ENCODE data around the gene CCDC102A.
"Not testable (repeated sequence)": the region's sequence is repeated elsewhere in the genome, so short reads cannot be mapped to it uniquely, and the experiment has no call there.

Gene CCDC102A

DNA sequence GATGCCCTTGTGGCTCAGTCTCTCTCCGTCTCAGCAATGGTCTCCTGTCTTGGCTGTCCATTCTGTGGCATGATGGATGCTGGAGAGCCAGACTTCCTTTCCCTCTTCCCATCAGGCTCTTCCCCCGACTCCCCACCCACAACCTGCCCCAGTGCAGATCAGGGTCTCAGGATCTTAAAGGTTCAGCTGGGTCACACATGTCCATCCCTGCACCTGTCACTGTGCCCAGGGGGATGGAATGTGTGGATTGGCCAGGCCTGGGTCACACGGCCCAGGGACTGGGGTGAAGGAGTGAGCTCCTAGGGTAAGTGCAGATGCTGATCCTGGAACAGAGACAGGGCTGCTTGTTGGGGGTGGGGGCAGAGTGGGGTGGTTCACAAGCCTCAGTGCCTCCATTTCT lies 29.1 kb upstream of the CCDC102A start:
- DNase-seq (ENCODE audit: low spot score): no peak

DNA sequence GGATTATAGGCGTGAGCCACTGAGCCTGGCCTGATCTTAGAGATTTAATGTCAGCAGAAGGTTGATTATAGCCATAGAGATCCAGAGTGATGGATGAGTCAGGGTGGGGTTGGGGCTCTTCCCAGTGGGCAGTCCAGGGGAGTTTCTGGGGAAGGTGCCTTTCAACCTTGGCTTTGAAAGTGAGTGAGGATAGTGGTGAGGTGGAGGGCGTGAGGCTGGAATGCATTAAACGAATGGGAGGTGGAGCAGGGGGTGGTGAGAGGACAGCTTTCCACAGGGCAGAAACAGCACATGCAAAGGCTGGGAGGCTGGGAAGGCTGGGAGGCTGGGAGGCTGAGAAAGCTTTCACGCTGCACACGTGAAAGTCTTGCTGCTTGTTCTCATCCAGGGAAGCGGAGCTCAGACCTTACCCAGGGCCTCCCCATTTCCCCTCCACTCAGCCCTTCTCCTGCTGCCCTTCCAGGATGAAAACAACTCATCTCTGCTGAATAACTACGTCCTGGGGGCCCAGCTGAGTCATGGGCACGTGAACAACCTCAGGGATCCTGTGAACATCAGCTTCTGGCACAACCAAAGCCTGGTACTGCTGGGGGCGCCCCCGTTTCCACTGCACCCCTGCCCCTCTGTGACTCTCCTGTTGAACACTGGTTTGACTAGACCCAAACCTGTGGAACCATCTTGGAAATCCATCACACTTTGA lies 28.4 kb upstream of the CCDC102A start:
- no peak for DNase-seq (ENCODE audit: low spot score)

DNA sequence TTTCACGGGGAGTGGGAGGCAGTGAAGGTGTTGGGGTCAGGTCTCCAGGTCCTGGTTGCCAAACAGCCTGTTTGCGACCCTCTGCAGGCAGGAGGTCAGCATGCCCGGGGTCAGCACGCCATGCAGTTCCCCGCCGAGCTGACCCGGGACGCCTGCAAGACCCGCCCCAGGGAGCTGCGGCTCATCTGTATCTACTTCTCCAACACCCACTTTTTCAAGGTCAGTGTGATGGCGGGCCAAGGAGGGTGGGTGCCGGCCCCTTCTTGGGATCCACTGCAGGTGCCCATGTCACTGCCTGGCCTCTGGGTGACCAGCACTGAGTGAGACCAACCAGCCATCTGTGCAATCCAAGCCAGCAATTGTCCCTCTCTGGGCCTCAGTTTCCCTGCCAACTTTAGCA lies 27.4 kb upstream of the CCDC102A start:
- DNase-seq (ENCODE audit: low spot score): no peak

DNA sequence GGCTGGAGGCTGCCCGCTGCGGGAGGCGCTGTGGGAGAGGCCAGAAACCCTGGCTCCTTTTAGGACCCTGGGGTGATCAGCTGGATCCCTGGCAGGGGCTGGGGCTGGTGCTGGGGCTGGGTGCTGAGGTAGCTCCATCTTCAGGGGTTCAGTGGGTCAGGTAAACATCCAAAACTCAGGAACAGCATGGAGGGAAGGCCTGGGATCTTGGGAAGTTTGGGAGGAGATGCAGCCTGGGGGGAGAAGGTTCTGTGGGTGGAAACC lies 27.0 kb upstream of the CCDC102A start:
- no peak for DNase-seq (ENCODE audit: low spot score)

DNA sequence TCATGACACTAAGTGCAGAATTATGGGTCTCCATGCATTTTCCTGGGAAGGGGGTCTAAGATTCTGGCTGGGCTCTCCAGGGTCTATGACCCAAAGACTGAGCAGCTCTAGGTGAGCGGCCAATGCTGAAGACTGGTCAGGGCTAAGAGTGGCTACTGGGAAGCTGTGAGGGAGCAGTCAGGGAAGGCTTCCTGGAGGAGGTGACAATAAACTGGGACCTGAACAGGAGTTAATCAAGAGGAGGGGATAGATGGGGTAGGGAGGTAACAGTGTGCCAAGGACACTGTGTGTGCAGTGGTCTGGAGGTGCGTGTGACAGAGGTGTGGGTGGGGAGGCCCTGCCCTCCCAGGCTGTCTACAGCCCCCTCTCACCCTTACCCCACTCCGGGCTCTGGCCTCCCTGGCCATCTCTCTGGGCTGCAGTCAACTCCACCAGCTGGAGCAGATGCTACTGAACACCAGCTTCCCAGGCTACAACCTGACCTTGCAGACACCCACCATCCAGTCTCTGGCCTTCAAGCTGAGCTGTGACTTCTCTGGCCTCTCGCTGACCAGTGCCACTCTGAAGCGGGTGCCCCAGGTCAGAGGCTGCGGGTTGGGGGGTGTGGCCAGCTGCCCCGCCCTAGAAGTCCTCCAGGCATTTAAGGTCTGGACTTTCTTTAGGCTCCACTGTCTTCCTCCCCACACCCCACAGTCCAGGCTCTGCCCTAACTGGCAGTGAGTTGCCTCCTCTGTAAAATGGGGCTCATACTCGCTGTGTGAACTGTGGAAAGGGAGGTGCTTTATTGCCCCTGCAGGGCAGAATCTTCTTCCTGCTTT lies 26.5 kb upstream of the CCDC102A start:
- DNase-seq (ENCODE audit: low spot score): no peak

DNA sequence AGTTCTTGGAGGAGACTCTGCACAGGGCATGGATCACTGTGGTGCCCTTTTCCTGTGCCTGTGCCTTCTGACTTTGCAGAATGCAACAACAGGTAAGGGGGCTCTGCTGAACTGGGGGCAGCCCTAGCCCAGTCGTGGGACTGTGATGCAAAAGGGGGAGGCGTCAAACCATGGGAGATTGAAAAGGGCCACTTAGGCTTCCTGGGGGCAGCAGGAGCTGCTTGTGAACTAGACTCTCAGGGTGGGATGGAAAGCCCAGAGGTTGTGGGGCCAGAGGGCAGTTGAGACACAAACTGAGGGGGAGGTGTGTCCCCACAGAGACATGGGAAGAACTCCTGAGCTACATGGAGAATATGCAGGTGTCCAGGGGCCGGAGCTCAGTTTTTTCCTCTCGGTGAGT lies 25.7 kb upstream of the CCDC102A start:
- no peak for DNase-seq (ENCODE audit: low spot score)

DNA sequence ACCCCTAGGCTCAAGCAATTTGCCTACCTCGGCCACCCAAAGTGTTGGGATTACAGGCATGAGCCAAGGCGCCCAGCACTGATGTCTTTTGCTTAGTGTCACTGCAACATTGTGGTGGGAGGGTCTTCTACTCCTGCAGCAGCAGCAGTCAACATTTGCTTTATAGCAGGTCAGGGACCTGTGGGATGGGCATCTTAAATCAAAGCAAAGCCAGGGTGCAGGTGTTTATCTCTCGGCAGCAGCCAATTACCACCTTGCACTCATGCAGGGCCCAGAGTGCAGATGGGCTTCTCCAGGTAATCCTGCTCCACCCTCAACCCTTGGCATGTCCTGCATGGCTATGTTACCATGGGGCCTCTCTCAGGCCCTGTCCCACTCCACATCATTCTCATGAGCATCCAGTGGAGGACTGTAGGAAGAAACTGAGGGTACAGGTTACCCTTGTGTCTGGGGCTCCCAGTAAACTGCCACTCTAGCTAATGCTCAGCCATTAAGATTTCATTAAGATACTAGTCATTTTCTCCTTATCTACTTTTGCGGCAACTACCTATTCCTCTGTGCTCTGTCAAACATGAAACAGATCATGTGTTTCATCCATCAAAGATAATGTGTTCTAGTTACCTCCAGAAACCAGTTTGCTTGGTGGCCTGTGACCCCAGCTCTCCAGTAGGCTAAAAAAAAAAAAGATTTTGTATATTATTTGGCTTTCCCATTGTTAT lies 22.9 kb upstream of the CCDC102A start:
- no peak for DNase-seq (ENCODE audit: low spot score)

DNA sequence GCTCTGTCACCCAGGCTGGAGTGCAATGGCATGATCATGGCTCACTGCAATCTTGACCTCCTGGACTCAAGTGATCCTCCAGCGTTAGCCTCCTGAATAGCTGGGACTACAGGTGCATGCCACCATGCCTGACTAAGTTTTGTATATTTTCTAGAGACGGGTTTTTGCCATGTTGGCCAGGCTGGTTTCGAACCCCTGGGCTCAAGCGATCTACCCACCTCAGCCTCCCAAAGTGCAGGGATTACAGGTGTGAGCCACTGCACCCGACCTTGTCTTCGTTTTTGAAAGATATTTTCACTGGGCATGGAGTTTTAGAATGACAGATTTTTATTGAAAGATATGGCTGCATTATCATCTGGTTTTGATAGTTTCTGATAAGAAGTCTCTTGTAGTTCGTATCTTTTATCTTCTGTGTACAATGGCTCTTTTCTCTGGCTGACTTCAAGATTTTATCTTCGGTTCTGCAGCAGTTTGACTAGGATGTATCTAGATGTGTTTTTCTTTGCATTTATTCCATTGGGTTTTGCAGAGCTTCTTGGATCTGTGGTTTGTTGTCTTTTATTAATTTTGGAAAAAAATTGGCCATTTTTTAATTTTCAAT lies 20.7 kb upstream of the CCDC102A start:
- no peak for DNase-seq (ENCODE audit: low spot score)

DNA sequence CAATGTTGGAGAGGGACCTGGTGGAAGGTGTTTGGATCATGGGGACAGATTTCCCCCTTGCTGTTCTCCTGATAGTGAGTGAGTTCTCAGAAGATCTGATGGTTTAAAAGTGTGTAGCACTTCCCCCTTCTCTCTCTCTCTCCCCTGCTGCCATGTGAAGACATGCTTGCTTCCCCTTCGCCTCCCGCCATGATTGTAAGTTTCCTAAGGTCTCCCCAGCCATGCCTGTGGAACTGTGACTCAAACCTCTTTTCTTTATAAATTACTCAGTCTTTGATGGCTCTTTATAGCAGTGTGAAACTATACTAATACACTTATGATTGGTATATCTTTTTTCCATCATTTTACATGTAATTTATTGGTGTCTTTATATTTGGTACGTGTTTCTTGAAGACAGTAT lies 19.5 kb upstream of the CCDC102A start:
- no peak for DNase-seq (ENCODE audit: low spot score)

DNA sequence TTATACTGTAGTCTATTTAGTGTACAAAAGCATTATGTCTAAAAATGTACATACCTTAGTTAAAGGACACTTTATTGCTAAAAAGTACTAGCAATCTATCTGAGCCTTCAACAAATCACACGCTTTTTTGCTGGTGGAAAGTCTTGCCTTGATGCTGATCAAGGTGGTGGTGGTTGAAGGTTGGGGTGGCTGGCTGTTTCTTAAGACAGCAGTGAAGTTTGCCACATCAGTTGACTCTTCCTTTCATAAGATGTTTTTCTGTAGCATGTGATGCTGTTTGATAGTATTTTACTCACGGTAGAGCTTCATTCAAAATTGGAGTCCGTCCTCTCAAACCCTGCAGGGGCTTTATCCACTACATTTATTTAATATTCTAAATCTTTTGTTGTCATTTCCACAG lies 14.7 kb upstream of the CCDC102A start:
- DNase-seq (ENCODE audit: low spot score): no peak

DNA sequence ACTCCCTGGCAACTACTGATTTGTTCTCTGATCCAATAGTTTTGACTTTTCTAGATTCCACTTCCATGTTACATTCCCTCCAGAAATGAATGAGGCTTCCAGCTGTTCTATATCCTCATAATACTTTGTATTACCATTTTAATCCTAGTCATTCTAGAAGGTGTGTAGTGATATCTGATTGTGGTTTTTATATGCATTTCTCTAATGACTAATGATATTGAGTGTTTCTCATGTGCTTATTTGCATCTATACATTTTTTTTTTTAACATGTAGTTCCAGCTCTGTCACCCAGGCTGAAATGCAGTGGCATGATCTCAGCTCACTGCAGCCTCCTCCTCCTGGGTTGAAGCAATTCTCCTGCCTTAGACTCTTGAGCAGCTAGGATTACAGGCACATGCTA lies 13.4 kb upstream of the CCDC102A start:
- no peak for DNase-seq (ENCODE audit: low spot score)

DNA sequence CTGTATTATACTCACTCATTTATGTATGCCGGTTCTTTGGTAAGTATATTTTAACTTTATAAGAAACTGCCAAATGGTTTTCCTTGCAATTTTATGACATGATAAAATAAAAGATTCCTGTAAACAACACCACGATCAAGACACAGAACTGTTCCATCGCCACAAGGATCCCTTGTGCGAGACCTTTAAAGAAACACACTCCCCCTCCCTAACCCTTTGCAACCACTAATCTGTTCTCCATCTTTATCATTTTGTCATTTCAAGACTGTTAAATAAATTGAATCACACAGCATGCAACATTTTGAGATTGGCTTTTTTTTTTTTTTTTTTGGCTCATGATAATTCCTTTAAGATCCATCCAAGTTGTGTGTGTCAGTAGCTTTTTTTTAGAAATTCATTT lies 12.0 kb upstream of the CCDC102A start:
- DNase-seq (ENCODE audit: low spot score): no peak

DNA sequence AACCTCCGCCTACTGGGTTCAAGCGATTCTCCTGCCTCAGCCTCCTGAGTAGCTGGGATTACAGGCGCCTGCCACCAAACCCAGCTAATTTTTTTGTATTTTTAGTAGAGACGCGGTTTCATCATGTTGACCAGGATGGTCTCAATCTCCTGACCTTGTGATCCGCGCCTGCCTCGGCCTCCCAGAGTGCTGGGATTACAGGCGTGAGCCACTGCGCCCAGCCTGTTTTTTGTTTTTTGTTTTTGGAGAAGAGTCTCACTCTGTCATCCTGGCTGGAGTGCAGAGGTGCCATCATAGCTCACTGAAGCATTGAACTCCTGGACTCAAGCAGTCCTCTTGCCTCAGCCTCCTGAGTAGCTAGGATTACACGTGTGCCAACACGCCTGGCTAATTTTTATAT lies 11.2 kb upstream of the CCDC102A start:
- not testable (repeated sequence) for DNase-seq (ENCODE audit: low spot score)

DNA sequence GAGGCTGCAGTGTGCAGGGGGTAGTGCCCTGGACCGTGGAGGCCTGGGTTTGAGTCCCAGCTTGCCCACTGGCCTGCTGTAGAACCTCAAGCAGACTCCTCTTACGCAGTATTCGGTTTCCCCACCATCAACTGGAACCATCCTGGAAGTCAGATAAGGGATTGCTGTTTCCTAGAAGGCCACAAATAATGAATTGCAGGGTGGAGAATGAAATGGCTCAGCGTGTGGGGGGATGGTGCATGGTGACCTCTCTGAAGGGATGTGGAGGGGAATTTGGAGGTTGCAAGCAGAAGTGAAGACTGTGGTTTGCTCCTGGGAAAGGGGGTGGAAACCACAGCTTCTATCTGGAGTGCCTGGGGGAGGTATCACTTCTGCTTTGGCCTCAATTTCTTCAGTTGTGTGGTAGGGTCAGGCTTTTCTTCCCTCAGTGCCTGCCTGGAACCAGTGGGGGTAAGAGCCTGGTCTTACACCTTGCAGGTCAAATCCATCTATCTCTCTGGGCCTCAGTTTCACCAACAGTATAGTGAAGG lies 7.8 kb upstream of the CCDC102A start:
- DNase-seq (ENCODE audit: low spot score): peak; percentile 38

DNA sequence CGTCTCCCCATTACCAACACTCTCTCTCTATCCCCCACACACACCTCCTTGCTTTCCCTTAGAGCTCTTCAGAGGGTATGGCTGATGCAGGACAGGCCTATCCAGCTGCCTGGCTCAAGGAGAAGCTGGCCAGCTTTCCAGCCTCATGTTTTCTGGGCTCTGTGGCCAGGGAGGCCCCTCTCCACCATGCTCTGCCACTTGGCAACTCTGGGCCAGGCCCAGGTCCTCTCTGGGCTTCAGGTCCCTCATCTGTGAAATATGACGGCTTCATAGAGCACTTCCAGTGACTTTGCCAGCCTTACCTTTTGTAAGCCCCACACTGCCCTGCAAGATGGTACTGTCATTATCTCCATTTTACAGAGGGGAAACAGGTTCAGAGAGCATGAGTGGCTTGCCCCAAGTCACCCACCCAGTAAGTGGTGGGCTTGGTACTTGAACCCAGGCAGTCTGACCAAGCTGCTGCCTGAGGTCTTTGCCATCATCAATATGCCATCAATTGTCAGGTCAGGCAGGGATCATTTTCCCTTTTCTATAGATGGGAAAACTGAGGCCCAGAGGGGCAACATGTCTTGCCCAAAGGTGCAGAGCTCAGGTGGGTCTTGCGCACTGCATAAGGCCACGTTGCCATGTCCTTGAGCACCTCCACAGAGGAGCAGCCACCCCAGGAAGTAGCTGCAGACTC lies 5.5 kb upstream of the CCDC102A start:
- DNase-seq (ENCODE audit: low spot score): no peak

DNA sequence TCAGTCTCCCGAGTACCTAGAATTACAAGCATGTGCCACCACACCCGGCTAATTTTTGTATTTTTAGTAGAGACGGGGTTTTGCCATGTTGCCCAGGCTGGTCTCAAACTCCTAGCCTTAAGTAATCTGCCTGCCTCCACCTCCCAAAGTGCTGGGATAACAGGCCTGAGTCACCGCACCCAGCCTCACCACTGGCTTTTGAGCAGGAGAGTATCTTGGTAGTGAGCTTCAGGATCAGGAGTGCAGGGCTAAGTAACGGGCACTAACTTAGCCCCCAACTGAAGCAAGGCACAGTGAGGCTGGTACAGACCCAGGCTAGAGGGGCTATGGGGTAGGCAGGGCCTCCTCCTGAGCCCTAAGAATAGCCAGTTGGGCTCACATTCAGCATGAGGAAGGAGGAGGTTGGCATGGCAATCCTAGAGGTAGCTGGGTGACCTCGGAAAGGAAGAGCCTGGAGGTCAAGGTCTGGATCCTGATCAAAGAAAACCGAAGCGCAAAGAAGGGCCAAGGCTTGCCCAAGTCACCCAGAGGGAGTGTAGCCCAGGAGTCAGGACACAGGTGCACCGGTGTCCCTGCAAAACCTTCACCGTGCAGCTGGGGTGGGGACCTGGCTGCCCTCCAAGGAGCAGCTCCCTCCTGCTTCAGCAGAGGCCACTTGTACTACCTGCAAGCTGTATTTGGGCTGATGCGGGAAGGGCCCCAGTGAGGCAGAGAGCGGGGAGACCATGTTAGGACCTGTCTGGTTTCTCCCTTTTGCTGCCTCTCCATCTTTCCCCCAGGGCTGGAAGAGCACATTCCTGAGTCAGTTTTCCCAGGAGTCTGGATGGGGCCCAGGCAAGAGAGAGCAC lies 4.8 kb upstream of the CCDC102A start:
- no peak for DNase-seq (ENCODE audit: low spot score)

DNA sequence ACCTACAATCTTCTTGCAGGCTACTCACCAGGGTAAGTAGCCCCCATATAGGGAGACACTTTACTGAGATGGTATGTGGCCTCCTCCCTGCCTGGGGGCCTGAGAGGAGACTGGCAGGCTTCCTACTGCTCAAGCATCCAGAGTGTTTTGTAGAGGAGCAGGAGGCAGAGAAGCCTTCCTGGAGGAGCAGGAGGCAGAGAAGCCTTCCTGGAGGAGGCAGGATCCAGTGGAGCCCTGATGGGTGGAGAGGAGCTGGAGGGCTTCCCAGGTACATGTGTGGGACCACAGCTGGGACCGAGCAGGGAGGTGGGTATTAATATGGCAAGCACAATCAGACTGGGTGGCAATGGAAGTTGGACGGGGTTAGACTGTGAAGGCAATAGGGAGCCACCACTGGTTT lies 4.0 kb upstream of the CCDC102A start:
- no peak for DNase-seq (ENCODE audit: low spot score)

DNA sequence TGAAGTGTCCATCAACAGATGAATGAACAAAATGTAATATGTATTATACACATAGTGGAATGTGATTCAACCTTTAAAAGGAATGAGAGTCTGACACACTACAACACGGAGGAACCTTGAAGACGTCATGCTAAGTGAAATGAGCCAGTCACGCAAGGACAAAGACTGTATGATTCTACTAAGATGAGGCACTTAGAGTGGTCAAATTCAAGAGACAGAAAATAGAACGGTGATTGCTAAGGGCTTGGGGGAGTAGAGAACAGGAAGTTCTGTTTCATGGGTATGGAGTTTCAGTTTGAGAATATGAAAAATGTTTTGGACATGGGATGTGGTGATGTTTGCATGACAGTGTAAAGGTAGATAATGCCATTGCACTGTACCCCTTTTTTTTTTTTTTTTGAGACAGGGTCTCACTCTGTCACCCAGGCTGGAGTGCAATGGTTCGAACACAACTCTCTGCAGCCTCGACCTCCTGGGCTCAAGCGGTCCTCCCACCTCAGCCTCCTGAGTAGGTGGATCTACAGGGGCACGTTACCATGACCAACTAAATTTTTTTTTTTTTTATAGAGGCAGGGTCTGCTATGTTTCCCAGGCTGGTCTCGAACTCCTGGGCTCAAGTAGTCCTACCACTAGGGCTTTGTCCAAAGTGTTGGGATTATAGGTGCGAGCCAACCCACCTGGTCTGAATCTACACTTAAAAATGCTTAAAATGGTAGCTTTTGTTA lies 2.9 kb upstream of the CCDC102A start:
- DNase-seq (ENCODE audit: low spot score): no peak

DNA sequence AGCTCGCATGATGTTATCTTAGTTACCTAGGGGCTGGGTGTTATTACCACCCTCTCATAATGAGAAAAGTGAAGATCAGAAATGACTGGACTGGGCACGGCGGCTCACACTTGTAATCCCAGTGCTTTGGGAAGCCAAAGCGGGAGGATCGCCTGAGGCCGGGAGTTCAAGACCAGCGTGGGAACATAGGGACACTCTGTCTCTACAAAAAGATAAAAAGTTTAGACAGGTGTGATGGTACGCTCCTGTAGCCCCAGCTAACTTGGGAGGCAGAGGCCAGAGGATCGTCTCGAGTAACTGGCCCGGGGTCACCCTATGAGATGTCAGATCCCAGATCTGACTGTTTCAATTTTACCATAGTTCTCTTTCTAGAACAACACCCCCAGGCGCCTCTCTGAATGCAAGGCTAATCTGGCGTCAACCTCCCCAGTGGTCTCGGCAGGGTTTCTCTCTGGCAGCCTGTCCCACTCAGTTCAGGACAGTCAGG lies 1.9 kb upstream of the CCDC102A start:
- no peak for DNase-seq (ENCODE audit: low spot score)

DNA sequence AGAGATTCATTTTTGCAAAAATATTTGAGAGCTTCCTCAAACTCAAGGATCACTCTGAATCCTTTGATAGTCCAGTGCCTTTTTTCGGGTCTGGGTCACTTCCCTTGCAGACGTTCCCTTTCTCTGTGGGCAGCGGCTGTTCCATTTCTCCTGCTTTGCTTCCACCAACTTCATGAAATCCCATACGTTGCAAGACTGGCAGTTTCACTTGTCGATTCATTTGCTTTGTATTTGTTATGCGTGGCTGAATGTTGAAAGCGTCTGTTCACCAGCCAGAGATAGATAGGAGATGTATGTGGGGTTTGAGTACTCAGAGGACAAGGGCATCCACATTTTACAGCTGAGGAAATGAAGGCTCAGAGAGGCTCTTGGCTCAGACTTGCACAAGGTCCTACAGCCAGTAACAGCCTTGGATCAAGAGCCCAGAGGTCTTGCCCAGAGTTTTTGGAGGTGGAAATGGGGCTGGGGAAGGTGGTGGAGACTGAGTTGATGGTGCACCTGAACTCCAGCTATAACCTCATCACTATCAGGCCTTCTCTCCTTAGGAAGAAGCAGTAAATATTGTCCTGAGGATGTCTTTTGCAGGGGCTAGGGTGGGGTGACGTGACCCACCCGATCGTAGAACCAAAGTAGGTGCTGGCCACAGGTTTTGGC lies 1.3 kb upstream of the CCDC102A start:
- DNase-seq (ENCODE audit: low spot score): no peak
